ENCODE measurements around the gene LMX1B.
"Not testable (repeated sequence)": the region's sequence is repeated elsewhere in the genome, so short reads cannot be mapped to it uniquely, and the experiment has no call there.

- TF ChIP-seq CTCF (conservative IDR thresholded peaks at IDR 0.05; ENCODE audit: low read depth, low read length); EZH2 (IDR thresholded peaks at IDR 0.05; ENCODE audit: borderline replicate concordance, low read depth, low read length, poor library complexity, severe bottlenecking): not testable (repeated sequence)
These were observed 111.8 kb downstream of the LMX1B start for GRCh38 chr9:126725485-126725884.
